GM19035 (cell line): ENCODE results near the gene CCDC106.

Experiments
- ATAC-seq: cut with Tn5 transposase; IDR thresholded peaks from one replicate; pipeline ENCODE4 v1.9.1; 2021; ENCODE audit not compliant: unreplicated experiment

The CCDC106 gene

DNA sequence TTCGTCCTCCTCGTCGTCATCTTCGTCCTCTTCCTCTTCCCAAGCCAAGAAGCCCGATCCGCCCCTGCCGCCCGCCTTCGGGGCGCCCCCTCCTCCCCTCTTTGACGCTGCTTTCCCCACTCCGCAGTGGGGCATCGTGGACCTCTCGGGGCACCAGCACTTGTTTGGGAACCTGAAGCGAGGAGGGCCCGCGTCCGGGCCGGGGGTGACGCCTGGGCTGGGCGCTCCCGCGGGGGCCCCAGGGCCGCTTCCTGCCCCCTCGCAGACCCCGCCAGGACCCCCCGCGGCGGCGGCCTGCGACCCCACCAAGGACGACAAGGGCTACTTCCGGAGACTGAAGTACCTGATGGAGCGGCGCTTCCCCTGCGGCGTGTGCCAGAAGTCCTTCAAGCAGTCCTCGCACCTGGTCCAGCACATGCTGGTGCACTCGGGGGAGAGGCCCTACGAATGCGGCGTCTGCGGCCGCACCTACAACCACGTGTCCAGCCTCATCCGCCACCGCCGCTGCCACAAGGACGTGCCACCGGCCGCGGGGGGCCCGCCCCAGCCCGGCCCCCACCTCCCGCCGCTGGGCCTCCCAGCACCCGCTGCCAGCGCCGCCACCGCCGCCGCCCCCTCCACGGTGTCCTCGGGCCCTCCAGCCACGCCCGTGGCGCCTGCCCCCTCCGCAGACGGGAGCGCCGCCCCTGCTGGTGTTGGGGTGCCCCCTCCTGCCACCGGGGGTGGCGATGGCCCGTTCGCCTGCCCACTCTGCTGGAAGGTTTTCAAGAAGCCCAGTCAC lies 33.9 kb upstream of the CCDC106 start:
- no peak for ATAC-seq

DNA sequence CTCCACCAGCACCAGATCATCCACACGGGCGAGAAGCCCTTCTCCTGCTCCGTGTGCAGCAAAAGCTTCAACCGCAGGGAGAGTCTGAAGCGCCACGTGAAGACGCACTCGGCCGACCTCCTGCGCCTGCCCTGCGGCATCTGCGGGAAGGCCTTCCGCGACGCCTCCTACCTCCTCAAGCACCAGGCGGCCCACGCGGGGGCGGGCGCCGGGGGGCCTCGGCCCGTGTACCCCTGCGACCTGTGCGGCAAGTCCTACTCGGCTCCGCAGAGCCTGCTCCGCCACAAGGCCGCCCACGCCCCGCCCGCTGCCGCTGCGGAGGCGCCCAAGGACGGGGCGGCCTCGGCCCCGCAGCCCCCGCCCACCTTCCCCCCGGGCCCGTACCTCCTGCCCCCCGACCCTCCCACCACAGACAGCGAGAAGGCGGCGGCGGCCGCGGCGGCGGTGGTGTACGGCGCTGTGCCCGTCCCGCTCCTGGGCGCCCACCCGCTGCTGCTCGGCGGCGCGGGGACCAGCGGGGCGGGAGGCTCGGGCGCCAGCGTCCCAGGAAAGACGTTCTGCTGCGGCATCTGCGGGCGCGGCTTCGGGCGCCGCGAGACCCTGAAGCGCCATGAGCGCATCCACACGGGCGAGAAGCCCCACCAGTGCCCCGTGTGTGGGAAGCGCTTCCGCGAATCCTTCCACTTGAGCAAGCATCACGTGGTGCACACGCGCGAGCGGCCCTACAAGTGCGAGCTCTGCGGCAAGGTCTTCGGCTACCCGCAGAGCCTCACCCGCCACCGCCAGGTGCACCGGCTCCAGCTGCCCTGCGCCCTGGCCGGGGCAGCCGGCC lies 33.1 kb upstream of the CCDC106 start:
- no peak for ATAC-seq

GRCh38 chr19:55615543-55616394 lies 32.2 kb upstream of the CCDC106 start:
- no peak for ATAC-seq

GRCh38 chr19:55616395-55616875 lies 31.6 kb upstream of the CCDC106 start:
- no peak for ATAC-seq

DNA sequence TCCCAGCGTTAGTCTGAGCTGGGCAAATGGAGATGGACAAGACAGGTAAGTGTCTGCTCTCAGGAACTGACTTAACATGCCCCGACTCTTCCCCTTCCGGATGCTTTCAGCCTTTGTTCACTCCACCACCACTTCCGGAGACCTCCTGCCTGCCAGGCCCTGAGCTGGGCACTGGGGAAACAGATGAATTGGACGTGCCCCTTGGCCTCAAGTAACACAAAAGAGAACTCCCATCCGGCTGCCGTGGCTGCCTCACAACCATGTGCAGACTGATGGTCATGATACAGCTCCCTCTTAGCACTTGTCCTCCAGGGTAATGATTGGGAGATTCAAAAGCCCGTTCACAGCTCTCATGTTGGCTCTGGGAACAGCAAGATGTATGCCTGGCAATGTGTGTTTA lies 30.6 kb upstream of the CCDC106 start:
- ATAC-seq: no peak

DNA sequence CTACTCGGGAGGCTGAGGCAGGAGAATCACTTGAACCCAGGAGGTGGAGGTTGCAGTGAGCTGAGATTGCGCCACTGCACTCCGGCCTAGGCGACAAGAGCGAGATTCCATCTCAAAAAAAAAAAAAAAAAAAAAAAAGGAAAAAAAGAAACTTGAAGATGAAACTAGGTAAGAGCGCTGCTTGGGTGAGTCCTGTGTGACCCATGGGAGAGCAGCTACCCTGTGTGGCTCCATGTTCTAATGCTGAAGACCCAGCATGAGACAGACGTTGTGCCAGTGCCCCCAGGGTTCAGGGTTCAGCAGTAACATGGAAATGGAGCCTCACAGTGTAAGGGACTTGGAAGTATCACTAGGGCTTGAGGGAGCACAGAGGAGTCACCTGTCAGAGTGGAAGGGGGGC lies 29.6 kb upstream of the CCDC106 start:
- no peak for ATAC-seq

- no peak for ATAC-seq
Observed at GRCh38 chr19:55619286-55619685, 28.7 kb upstream of the CCDC106 start.

DNA sequence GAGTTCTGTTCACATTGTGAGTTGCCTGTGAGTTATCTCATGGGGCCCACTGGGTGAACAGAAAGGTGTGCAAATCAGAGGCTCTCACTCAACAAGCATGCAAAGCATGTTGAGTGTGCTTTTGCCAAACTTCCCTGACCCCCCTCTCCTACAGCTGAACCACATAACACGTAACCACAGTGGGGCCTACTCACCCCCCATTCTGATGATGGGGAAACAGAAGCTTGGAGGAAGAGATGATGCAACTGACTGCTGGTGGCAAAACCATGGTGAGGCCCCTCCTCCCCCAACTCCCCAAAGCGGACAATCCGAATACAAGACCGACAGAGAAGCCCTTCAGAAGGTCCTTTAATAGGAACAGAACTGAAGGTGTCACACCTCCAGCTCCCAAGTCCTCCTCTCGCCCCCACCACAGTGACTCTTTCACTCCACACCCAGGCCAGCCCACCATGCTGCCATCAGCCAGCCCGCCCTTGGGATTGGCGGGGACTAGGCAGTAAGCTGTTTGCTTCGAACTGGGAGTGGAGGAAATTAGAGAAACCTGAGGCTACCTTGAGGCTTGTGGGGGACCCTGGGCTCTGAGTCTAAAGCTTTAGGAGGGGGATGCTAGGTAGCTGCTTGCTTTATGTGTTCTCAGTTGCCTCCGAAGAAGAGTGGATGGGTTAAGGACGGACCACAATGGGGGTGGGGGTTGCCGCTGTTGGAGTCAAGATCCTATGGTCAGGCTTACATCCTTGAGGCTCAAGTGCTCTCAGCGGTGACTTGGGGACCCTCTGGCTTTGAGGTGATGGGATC lies 27.4 kb upstream of the CCDC106 start:
- ATAC-seq: no peak

DNA sequence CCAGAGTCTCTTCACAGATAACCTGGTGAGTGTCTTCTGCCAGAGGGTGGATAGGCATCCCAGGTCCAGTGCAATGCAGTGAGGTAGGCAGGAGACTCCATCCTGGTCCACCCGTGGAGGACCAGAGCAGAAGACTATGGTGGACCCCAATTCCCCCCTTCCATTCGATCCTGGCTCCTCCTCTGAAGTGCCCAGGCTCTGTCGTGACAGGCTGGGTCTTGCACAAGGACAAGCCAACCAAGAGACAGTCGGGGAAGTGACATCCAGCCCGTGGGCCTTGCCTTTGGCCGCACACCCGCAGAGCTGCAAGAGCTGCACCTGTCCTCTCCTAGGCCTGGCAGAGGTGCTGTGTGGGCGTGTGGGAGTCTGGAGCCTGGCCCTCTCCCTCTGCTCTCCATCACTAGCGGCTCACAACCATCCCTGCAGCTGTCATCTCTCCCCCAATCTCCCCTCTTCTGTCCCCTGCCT lies 26.8 kb upstream of the CCDC106 start:
- ATAC-seq: no peak

DNA sequence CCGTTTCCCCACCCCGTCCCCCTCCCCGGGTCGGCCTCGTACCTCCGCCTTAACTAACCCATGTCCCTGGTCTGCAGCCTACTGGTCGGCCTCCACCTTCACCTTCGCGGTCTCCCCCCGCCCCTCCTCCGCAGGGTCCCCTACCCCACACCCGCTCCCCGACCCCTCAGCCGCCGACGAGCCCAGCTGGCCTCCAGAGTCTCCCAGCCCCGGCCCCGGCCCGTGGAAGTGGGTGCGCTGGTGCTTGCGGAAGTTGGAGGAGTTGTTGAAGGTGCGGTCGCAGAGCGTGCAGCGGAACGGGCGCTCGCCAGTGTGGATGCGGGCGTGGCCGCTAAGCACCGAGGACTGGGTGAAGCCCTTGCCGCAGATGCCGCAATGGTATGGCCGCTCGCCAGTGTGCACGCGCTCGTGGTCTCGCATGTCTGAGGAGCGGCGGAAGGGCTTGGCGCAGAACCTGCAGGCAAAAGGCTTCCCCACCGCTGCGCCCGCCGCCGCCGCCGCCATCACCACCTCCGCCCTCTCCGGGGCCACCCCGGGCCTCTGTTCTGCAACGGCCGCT lies 26.3 kb upstream of the CCDC106 start:
- no peak for ATAC-seq

DNA sequence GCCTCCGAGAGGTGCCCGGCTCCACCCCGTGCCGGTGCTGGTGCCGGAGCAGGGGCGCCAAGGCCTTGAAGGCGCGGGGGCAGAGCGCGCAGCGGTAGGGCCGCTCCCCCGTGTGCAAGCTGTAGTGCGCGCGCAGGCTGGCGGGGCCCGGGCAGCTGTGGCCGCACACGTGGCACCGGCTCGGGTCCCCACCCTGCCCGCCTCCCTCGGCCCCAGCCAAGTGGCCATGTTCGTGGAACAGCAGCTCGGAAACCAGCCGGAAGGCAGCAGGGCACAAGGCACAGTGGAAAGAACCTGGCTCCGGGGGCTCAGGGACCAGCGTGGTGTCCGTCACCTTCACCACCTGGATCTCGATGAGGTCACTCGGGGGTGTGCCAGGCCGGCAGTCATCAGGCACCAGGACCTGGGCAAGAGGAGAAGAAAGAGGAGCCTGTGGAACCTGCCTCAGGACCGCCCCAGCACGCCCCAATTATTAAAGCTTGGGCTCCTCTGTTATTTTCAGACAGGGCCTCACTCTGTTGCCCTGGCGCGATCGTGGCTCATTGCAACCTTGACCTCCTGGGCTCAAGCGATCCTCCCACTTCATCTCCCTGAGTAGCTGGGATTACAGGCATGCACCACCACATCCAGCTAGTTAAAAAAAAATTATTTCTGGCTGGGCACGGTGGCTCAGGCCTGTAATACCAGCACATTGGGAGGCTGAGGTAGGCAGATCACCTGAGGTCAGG lies 25.6 kb upstream of the CCDC106 start:
- no peak for ATAC-seq

DNA sequence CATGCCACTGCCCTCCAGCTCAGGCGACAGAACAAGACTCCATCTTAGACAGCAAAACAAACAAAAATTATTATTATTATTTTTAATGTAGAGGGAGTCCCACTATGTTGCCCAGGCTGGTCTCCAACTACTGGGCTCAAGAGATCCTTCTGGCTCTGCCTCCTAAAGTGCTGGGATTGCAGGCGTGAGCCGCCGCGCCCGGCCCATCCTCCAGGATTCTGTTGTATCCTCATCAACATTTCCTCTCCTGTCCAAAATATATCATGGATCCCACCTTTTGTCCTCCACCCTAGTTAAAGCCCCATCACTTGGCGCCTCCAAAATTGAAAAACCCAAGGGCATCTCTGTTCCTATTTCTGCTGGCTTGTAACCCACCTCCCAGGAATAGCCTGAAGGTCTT lies 24.9 kb upstream of the CCDC106 start:
- ATAC-seq: no peak

GRCh38 chr19:55623561-55623960 lies 24.5 kb upstream of the CCDC106 start:
- no peak for ATAC-seq

DNA sequence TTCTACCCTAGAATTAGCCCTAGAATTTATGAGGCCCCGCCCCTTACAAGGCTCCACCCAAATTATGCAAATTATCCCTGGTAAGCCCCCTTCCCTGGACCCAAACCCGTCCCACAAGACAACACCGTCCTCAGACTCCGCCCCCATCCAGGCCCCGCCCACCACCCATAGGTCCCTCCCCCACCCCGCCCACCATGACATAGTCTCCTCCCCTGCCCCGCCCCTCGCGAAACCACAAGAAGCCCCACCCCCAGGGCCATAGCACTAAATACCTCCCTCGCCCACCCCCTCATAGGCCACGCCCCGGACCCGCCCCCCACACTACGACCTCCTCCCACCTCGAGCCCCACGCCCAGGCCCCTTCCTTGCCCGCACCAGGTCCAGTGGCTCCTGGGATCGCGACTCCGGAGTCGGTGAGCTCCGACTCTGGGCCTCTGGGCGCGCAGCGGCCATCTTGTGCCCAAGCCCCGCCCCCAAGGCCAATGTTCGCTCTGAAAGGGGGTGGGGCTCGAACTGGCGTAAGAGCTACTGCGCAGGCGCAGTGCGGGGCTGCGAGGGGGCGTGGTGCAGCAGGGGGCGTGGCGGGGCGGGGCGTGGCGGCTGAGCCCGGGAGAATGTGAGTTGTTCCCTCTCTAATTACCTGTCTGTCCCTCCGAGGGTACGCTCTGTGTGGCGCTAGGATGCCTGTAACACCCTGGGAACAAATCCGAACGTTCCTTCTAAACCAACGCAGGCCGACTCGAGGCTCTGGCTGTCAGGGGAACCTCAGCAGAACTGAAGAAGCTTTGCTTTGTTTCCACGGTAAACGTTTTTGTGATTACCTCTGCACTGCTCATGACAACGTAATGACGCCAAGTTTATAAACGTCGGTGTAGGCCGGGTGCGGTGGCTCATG lies 23.7 kb upstream of the CCDC106 start, which contains the start of gene ZNF784:
Gene ZNF784, minus strand, starts transcription at position 458 of the 895 bp plus-strand sequence. Its CDS starts 5 bp downstream, at position 453.
- peak; percentile 62 for ATAC-seq

GRCh38 chr19:55625004-55625326 lies 23.0 kb upstream of the CCDC106 start:
- ATAC-seq: no peak

DNA sequence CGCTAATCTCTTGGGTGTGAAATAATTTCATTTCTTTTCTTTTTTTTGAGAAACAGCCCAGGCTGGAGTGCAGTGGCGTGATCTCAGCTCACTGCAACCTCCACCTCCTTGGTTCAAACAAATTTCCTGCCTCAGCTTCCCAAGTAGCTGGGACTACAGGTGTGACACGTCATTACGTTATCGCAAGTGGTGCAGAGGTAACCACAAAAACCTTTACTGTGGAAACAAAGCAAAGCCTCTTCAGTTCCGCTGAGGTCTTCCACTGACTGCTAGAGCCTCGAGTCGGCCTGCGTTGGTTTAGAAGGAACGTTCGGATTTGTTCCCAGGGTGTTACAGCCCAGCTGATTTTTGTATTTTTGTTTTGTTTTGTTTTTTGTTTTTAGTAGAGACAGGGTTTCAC lies 21.7 kb upstream of the CCDC106 start:
- no peak for ATAC-seq

DNA sequence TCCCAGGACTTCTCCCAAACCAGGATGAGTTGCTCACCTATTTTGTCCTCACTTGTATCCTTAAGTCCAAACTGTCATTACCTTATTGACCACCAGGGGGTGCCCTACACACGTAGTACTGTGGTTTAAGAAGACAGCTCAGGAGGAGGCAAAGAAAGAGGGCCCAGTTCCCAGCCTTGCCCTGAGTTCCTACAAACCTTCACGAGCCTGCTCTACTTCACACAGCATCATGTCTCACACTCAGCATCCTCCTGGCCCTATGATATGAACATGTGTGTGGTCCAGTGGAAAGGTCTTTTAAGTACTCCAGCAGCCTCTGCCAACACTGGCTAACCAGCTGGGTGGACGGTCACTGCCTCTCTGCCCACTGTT lies 15.6 kb upstream of the CCDC106 start:
- no peak for ATAC-seq

GRCh38 chr19:55633861-55634260 lies 14.2 kb upstream of the CCDC106 start:
- ATAC-seq: no peak
